COLO829 (cell line): ENCODE measurements around the gene PAX1.

Experiments used
- DNase-seq: peaks from one replicate; pipeline ENCODE4 v3.0.0; 2012; ENCODE audit warnings: low spot score

Gene PAX1

DNA sequence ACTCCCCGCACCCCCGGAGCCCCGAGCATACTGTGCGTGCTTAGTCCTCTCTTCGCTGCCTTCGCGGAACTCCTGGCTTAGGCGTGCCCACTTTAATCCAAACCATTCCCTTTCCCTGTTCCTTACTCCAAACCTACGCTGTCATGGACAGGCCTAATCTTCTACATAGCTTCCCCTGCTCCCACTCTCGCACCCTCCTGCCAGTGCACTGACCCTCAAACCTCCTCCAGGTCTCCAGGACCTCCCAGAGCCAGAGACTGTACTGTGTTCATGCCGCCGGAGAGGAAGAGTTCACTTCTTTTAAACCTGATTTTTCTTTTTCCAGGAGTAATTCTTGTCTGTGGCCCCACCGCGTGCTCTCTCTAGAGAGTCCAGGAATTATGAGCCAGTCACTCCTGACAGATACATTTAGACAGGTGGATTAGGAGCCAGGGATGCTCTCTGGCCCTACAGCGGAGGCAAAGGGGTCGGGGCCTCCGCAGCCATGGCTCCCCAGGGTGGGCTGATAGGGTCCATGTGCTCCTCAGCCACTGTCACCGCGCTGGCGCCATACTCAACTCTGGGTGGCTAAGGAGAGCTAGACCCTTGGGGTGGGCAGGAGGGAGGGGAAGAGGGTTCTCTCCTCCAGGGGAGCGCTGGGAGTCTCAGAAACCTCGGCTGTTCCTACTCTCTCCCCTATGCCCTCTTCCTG lies 1.6 kb upstream of the PAX1 start:
- no peak for DNase-seq

GRCh38 chr20:21704408-21705385 lies 767 bp upstream of the PAX1 start:
- no peak for DNase-seq

DNA sequence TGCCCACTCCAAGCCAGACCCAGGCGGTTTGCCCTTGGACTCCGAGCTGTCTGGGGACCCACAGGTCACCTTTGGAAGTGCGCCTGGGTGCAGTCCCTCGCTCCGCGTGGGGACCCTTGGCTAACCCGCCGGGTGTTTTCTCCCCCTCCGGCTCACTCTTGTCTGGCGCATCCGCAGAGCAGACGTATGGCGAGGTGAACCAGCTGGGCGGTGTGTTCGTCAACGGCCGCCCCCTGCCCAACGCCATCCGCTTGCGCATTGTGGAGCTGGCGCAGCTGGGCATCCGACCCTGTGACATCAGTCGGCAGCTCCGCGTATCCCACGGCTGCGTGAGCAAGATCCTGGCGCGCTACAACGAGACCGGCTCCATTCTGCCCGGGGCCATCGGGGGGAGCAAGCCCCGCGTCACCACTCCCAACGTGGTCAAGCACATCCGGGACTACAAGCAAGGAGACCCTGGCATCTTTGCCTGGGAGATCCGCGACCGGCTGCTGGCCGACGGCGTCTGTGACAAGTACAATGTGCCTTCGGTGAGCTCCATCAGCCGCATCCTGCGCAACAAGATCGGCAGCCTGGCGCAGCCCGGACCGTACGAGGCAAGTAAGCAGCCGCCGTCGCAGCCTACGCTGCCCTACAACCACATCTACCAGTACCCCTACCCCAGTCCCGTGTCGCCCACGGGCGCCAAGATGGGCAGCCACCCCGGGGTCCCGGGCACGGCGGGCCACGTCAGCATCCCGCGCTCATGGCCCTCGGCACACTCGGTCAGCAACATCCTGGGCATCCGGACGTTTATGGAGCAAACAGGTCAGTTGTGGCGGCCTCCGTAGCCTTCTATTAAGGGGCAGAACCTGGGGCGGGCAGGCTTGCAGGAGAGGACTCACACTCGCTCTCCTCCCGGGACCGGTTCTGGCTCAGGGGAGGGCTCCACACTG lies 1.1 kb downstream of the PAX1 start:
- no peak for DNase-seq

- DNase-seq = no peak
Observed at GRCh38 chr20:21707267-21707666, 1.8 kb downstream of the PAX1 start.

GRCh38 chr20:21707999-21708737 lies 2.7 kb downstream of the PAX1 start:
- DNase-seq = no peak

DNA sequence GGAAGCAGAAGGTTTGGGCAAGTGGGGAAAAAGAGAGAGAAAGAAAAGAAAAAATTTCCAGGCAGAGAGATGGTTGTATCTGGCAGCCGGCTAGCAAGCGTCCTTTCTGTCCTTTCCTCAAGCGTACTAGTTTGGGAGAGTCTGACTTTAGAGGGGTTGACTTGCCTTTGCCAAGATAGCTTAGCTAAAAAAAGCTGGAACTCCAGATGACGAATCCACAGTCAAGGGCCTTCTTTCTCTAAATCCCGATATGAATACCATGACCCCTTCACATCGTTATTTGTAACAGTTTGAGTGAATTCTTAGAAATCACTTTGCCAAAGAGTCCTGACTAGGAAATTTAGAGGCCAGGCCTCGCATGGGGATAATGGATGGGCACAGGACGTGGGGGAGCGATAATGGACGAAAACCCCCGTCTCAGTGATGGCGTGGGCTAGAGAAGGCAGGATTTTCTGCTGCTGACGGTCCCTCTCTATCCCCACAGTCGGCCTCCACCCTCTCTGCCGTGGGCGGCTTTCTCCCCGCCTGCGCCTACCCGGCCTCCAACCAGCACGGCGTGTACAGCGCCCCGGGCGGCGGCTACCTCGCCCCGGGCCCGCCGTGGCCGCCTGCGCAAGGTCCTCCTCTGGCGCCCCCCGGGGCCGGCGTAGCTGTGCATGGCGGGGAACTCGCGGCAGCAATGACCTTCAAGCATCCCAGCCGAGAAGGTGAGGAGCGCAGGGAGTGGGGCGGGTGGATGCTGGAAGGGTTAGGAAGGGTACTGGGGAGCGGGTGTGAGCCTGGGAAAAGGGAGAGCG lies 3.5 kb downstream of the PAX1 start:
- DNase-seq = no peak

GRCh38 chr20:21709535-21709904 lies 4.1 kb downstream of the PAX1 start:
- DNase-seq = no peak

DNA sequence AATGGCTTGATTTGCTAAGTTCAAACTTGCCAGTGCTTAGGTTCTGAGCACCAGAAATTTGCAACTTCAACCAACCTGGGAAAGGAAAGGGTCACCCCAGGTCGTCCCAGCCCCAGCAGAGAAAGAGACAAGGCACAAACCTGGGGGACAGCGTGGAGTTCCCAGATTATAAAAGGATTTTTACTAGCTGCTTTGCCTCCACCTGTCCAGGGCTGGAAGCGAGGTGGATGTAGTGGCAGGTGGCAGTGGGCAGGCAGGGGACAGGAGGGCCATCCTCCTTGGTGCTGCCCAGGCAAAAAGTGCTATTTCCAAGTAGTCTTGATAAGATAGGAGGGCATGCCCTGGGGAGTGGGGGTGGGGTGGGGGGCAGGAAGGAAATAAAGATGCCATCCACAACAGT lies 4.9 kb downstream of the PAX1 start:
- DNase-seq = no peak

GRCh38 chr20:21710863-21711431 lies 5.5 kb downstream of the PAX1 start:
- DNase-seq = no peak

- no peak for DNase-seq
Observed at GRCh38 chr20:21712443-21713059, 7.1 kb downstream of the PAX1 start.

DNA sequence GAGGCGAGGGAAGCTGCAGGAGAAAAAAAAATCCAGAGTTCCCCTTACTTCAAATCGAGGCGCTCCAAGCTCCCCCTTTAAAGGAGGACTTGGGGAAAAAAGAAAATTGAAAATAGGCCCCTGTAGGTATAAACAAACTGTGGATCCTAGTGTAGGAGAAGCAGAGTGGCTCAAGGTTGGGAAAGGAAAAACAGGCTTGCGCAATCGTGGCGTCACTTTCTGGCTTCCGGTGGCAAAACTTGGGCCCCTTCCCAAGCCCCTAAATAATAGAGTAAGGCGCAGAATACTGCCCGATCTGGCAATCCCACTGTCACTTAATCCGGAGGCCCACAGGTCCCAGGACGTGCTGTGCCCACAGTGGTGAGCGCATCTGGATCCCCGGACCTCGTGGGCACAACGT lies 8.0 kb downstream of the PAX1 start:
- DNase-seq = no peak

DNA sequence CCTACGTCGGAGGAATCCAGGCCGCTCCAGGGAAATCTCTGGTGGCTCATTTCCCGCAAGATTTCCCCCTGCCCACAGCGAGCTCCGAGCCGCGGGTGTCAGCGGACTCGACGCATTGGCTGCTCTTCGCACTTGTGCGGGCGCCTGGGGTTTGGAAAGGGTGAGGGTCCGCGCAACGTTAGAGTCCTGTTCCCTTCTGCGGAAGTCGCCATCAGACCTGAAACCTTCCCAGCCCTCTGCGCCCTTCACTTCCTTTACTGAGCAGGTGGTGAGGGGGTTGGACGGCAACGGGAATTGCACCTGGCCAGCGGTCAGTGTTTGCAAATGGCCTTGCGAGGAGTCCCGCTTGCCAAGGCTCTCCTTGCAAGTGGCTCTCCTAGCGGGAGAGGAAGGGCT lies 8.4 kb downstream of the PAX1 start:
- no peak for DNase-seq

- no peak for DNase-seq
Observed at GRCh38 chr20:21714297-21715192, 9.1 kb downstream of the PAX1 start.

- DNase-seq = no peak
Observed at GRCh38 chr20:21715193-21715881, 9.9 kb downstream of the PAX1 start.

DNA sequence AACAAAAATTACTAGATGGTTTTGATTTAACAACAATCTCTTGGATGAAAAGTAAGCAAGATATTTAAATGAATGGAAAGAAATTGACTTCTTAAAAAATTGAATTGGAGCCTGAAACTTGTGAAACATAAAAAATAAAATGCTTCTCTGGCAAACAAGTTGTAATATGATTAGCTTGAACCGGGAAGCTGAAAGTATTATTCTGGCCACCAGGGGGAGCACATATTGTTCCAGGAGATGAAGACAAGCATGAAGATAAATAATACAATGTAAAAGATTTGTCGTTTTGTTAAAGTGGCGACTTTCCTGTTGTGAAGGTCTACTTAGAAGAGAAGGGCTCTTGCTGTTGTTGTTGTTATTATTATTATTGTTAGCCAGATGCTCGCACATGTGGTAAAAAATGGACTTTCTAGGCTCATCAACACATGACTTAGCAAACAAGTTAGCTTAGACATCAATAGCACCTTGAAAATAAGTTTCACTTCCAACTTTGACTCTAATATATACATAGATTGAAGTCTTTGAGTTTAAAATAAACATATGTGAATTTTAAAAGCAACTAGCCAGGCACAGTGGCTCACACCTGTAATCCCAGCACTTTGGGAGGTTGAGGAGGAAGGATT lies 14.2 kb downstream of the PAX1 start:
- peak; percentile 70 for DNase-seq

DNA sequence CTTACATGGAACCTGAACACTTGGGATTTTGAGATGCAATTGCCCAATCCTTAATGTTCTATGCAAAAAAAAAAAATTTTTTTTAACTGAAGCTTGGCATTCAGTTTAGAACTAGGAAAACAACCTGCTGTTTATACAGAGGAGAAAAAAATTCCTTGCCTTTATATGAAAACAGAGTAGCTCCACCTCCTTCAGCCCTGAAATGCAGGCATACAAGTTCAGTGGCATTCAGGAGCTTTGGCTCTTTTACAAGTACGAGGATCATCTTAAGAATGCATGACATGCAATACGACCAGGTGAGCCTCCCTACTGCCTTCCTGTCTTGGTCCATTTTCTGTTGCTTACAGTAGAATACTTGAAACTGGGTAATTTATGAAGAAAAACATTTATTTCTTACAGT lies 20.4 kb downstream of the PAX1 start:
- DNase-seq = no peak

- DNase-seq = no peak
Observed at GRCh38 chr20:21729316-21729715, 23.9 kb downstream of the PAX1 start.

DNA sequence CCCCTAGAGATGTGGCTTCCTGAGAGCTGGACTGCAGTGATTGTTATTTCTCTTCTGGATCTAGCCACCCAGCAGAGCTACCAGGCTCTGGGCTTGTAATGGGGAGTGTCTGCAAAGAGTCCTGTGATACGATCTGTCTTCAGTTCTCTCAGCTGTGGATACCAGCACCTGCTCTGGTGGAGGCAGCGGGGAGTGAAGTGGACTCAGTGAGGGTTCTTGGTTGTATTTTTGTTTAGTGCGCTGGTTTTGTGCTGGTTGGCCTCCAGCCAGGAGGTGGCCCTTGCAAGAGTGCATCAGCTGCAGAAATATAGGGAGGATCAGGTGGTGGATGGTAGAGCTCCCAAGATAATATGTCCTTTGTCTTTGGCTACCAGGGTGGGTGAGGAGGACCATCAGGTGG lies 33.7 kb downstream of the PAX1 start:
- no peak for DNase-seq
